Right lobe of liver (tissue), 6 donors: ENCODE results near the gene SWAP70. TPM values are rescaled to one million over a fixed set of nuclear protein-coding genes. Genes with fewer than 3 reads are reported as not detected.
A peak's percentile ranks its signal among the peaks of the same experiment; 100 is the strongest.

ENCODE experiments used
- ATAC-seq, 4 donors: fragments of 200-7000 bp; cut with Tn5 transposase; one replicate each; pipeline ENCODE4 v1.9.1; 2020; ENCODE audit warnings: mild to moderate bottlenecking in 4 of 4, moderate library complexity in 4 of 4
- DNase-seq, 3 donors: peaks; one replicate each; pipeline ENCODE4 v3.0.0-alpha.2; 2020
- H3K27ac ChIP-seq, 3 donors: fragments of 200-600 bp; one replicate each; pipeline ENCODE4 v1.8.0; 2022
- H3K27me3 ChIP-seq, 2 donors: fragments of 200-600 bp; one replicate each; pipeline ENCODE4 v1.8.0; 2022
- H3K36me3 ChIP-seq, 4 donors: fragments of 200-600 bp; sonication (generic) in 1 of 4; one replicate each; pipeline versions ENCODE4 v1.5.1 to v1.8.0; 2017 to 2022; ENCODE audit warnings: control low read depth in 1 of 4
- H3K4me1 ChIP-seq, 4 donors: fragments of 200-600 bp; sonication (generic) in 1 of 4; one replicate each; pipeline versions ENCODE4 v1.5.1 to v1.8.0; 2017 to 2022; ENCODE audit warnings: control low read depth in 1 of 4
- H3K4me3 ChIP-seq, 3 donors: fragments of 200-600 bp; one replicate each; pipeline ENCODE4 v1.8.0; 2022
- H3K9me3 ChIP-seq, 4 donors: fragments of 200-600 bp; sonication (generic) in 1 of 4; one replicate each; pipeline versions ENCODE4 v1.5.1 to v1.8.0; 2017 to 2022; ENCODE audit warnings: control low read depth in 1 of 4
- POLR2A ChIP-seq: fragments of 450-650 bp; IDR thresholded peaks from one replicate; pipeline ENCODE4 v1.6.1; 2017; ENCODE audit warnings: antibody characterized with exemption, mild to moderate bottlenecking
- WGBS: methylation state at CpG from one replicate; pipeline ENCODE4 v1.1.6; 2018; ENCODE audit warnings: low coverage, low lambda C conversion rate; ENCODE audit not compliant: insufficient coverage; ENCODE audit errors: missing lambda C conversion rate; 5-methylcytosine and 5-hydroxymethylcytosine counted together
- intact Hi-C, 2 donors: fragments of 100-400 bp; cut with DNase I; formaldehyde crosslinking; loops; one replicate each; pipeline versions ENCODE4 v1.11.2 to v1.14.1; 2022
- total RNA-seq, 6 experiments: library from RNA; depleted of rRNA in 2 of 6; stranded (reverse); fragments of >200 nt in 2 of 6; fragmentation: NEBNext Ultra II Directional in 3 of 6; extraction: Animal tissue kit (Norgen Biotek cat#: 25700) in 3 of 6; gene quantifications; one replicate each; pipeline versions ENCODE4 v1.1.0 to v1.2.4, GENCODE V29; 2016 to 2023
- TF ChIP-seq, protein P1 (sequence below), 4 donors: fragments of 200-600 bp in 3 of 4; fragments of 450-650 bp in 1 of 4; IDR thresholded peaks; one replicate each; pipeline versions ENCODE4 v1.5.1 to v1.8.0; 2016 to 2022; ENCODE audit warnings: antibody characterized with exemption in 4 of 4, mild to moderate bottlenecking in 2 of 4
- donor health status: DM: no; HTN: yes; CAD: no.
- donor health status: DM: no; HTN: no; CAD: no.
- donor health status: DM: no; HTN: no; CAD: no.
- donor health status: DM: no; HTN: yes; CAD: no.
- donor health status: DM: no; HTN: yes; CAD: no.

SWAP70 gene
- total RNA-seq, 6 experiments from 2014 or later: 3.2 to 13.5 (median 7.4) TPM

DNA sequence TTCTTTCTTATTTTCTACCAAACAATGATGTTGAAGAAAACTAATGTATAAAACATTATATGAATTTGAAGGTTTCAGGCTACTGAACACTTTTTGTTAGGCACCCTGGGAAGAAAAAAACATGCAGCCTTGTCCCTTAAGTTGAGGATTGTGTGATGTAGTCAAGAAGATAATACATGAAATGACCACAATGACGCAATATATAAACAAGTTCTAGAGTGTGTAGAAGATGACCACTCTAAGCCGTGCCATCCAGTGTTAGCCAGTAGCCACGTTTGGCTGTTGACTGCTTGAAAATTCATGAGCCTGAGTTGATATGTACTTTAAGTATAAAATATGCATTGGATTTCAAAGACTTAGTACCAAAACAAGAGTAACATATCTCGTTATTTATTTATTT lies 16.2 kb downstream of the SWAP70 start:
- ATAC-seq: no peak
- Histone ChIP-seq H3K9me3 (no peaks in the 10 kb centered on the region), H3K27me3 (no peaks in the 10 kb centered on the region), H3K4me3 (no peak overlapping the region), H3K4me1 (no peaks in the 10 kb centered on the region), H3K27ac (no peak overlapping the region), H3K36me3 (no peaks in the 10 kb centered on the region)
- TF ChIP-seq, protein P1, sequence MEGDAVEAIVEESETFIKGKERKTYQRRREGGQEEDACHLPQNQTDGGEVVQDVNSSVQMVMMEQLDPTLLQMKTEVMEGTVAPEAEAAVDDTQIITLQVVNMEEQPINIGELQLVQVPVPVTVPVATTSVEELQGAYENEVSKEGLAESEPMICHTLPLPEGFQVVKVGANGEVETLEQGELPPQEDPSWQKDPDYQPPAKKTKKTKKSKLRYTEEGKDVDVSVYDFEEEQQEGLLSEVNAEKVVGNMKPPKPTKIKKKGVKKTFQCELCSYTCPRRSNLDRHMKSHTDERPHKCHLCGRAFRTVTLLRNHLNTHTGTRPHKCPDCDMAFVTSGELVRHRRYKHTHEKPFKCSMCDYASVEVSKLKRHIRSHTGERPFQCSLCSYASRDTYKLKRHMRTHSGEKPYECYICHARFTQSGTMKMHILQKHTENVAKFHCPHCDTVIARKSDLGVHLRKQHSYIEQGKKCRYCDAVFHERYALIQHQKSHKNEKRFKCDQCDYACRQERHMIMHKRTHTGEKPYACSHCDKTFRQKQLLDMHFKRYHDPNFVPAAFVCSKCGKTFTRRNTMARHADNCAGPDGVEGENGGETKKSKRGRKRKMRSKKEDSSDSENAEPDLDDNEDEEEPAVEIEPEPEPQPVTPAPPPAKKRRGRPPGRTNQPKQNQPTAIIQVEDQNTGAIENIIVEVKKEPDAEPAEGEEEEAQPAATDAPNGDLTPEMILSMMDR (IDR thresholded peaks at IDR 0.05): no peak
- no peak for TF ChIP-seq POLR2A
- intact Hi-C loops: no loop called here
- no peak for DNase-seq
- 83% methylated on average over 4 of the region's 4 CpGs for WGBS

DNA sequence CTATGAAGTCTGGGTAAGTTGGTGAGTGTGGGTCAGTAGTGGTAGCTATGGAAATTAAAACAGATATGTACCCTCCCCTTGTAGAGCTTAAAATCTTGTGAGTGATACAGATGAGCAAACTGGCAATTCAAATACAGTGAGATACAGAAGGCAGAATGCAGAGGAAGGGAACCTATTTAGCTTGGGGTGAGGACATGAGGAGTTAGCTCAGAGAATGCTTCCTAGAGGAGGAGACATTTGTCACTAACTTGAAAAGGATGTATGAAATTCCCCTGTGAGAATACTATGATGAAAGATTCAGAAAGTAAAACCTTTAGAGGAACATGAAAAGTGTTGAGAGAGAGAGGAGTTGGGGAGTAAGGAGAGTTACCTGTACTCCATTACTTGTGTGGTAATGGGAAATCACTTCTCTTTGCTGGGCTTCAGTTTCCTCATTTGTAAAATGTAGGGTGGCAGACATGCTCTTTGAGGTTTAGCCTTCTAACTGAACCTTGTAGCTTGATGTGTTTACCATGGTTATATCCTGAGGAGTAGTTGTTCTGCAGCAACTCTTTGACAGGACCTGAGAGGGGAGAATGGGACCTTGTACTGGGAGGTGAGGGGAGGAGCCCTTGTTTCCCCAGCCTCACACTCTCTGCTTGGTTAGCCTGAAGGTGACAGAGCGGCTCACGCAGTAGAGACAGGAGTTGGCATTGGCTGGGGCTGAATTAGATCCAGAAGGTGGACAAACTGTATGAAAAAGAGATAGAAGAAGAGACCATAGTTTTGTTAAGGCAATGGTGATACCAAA lies 17.9 kb downstream of the SWAP70 start:
- Histone ChIP-seq H3K27ac (no peak overlapping the region), H3K4me3 (no peak overlapping the region), H3K4me1 (no peaks in the 10 kb centered on the region), H3K9me3 (no peaks in the 10 kb centered on the region), H3K36me3 (no peaks in the 10 kb centered on the region), H3K27me3 (no peaks in the 10 kb centered on the region)
- 71% methylated on average over 1 of the region's 2 CpGs for WGBS
- no peak for TF ChIP-seq POLR2A
- TF ChIP-seq, protein P1 (IDR thresholded peaks at IDR 0.05): no peak
- peak in 1 of 4 donors; percentile 14 for ATAC-seq
- DNase-seq: no peak
- intact Hi-C loops: no loop called here

DNA sequence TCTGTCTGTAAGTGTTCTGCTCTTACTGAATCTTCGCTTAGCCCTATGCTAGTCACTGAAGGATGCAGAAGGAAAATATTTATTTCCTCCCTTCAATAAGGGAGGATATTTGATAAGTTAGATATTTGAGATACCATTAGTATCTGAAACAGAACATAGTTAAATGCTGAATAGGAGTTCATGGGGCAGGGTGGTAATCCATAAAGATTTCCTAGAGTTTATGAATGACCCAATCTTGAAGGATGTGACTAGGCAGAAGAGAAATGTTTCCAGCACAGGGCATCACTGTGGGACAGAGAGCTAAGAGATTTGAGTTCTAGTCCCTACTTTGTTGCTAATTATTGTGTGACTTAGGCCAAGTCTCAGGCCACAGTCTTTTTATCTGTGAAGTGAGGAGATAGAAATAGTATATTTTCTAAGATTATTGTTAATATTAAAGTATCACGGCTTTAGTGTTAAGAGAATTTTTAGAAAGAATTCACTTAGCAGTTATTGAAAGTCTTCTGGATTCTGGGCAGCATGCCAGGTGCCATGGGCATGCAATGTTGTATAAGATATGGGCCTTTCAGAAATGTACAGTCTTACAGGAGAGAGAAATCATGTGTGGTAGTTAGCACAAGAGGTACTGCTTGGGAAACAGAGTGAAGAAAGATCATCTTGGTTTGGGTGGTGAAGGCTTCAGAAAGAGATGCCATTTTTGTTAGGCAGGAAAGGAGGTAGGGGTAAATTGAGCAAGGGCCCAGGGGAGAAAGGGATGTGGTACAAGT lies 24.0 kb downstream of the SWAP70 start:
- no peaks in the 10 kb centered on the region for H3K9me3 ChIP-seq
- H3K27ac ChIP-seq: peak overlapping the region in 1 of 3 donors; percentile 19
- DNase-seq (no peak), ATAC-seq (no peak)
- no peaks in the 10 kb centered on the region for H3K27me3 ChIP-seq
- TF ChIP-seq POLR2A: no peak
- TF ChIP-seq, protein P1 (IDR thresholded peaks at IDR 0.05): no peak
- WGBS: 76% methylated on average over 2 of the region's 2 CpGs
- no peaks in the 10 kb centered on the region for H3K4me1 ChIP-seq
- no peak overlapping the region for H3K4me3 ChIP-seq
- intact Hi-C loops: no loop called here
- no peaks in the 10 kb centered on the region for H3K36me3 ChIP-seq

DNA sequence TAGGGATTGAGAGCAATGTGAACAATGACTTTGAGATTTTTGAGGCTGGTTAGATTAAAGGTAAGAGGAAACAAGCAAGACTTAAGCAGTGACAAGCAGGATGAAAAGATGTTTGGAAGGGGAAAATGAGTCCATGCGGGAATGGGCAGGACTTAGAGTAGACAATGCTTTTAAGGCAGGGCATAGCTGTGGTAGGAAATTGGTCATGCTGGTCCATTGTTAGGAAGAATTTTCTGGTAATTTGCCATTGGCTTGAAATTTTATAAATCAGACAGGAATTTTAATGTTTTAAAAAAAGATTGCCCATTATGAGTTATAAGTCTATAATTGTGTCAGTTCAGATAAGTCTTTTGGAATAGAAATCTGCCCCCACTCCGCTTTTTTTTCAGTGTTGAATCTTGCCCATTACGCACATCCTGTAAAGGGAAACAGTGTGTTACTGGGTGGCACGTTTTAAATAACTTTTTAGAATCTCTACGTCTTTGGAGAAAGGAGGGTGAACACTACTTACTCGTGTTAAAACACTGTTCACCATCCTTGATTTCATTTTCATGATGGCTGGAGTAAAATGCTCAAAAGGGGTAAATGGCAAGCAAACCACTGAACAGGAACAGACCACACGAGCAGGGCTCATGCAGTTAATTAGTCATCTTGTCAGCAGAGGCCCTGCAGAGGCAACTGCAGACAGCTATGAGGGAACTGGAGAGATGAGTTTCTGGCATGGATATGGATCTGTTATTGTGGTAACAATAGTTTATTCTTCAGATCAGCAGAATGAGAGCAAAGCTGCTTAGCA lies 25.0 kb downstream of the SWAP70 start:
- DNase-seq: no peak
- no peak for TF ChIP-seq POLR2A
- TF ChIP-seq, protein P1 (IDR thresholded peaks at IDR 0.05): no peak
- no peaks in the 10 kb centered on the region for H3K4me1 ChIP-seq
- H3K9me3 ChIP-seq: no peaks in the 10 kb centered on the region
- no peaks in the 10 kb centered on the region for H3K27me3 ChIP-seq
- no peaks in the 10 kb centered on the region for H3K36me3 ChIP-seq
- H3K27ac ChIP-seq: peak overlapping the region; percentile 16 to 30 (median 19)
- no peak overlapping the region for H3K4me3 ChIP-seq
- WGBS: 40% methylated on average over 7 of the region's 7 CpGs
- intact Hi-C loops: no loop called here
- peak; percentile 41 to 79 (median 64) for ATAC-seq
